Measurements from ENCODE around the gene RAD51B.

DNA sequence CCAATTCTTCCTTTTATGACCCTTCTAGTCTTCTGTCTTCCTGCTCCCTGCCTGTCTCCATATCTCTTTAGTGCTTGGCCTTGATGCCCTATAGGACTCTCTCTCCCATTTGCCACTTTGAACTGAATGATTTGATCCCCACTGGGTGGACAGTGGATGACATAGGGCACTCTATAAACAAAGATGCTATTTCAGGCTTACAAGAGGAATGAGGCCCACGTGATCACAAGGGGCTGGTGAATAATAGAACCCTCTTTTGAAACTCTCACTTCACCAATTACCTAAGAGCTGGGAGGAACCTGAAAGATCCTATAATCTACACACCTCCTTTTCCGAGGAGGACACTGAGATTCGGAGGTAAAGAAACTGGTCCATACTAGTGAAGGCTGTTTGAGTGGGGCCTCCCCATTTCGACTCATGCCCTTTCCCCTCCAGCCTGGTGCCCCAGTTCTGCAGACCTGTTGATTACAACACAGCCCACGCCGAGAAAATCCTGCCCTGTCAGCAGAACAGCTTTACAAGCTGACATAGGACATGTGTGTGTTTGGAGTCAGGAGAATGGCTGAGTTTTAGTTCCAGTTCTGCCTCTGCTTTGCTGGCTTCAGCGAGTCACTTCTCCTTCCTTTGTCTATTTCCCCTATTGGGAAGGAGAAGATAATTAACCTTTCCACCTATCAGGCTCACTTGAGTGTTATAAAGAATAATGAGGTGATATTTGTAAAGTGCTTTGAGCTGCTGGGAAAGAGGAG, 573.0 kb downstream of the RAD51B start:
- TF ChIP-seq, protein P1, sequence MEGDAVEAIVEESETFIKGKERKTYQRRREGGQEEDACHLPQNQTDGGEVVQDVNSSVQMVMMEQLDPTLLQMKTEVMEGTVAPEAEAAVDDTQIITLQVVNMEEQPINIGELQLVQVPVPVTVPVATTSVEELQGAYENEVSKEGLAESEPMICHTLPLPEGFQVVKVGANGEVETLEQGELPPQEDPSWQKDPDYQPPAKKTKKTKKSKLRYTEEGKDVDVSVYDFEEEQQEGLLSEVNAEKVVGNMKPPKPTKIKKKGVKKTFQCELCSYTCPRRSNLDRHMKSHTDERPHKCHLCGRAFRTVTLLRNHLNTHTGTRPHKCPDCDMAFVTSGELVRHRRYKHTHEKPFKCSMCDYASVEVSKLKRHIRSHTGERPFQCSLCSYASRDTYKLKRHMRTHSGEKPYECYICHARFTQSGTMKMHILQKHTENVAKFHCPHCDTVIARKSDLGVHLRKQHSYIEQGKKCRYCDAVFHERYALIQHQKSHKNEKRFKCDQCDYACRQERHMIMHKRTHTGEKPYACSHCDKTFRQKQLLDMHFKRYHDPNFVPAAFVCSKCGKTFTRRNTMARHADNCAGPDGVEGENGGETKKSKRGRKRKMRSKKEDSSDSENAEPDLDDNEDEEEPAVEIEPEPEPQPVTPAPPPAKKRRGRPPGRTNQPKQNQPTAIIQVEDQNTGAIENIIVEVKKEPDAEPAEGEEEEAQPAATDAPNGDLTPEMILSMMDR (conservative IDR thresholded peaks at IDR 0.05) = no peak
- TF ChIP-seq EZH2 (IDR thresholded peaks at IDR 0.05; ENCODE audit: low read depth) = no peak
